ENCODE data around the gene CSPG4. TPM values are rescaled to one million over a fixed set of nuclear protein-coding genes. Genes with fewer than 3 reads are reported as not detected.
"Not testable (repeated sequence)": the region's sequence is repeated elsewhere in the genome, so short reads cannot be mapped to it uniquely, and the experiment has no call there.

CSPG4 gene
- total RNA-seq, 1 experiment from 2014 or later: 17.5 TPM

DNA sequence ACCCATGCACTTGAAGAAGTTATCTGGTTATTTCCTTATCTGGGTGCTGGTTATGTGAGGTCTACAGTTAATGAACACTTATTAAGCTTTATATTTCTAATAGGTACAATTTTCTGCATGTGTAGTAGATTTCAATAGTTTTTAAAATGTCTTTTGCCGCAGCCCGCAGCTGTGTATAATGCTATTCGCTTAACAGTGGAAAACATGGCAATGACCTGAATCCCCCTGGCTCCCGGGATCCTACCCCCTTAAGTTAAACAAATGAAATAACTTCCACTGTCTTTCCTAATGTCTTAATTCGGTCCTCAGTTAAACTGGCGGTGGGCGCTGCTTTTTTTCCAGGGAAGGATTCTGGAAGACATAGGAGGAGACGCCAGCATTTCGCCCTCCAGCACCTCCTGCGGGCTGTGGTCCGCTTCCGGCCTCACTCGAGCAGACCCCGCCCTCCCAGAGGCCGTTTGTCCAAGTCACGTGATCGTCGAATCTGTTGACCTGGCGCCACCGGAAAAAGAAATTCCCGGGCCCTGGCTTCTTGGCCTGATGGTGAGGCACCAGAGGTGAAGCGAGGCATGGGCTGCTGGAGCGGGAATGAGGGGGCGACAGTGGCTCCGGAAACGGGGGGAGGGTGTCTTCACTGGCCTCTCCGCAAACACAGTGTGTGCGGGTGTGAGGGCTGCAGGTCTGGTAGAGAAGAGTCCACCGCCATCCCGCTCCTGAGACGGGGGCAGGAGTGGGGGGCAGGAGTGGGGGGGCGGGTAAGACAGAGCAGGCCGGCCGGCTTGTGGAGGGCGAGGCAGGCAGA, 45.6 kb upstream of the CSPG4 start:
- H3K27me3 ChIP-seq (ENCODE audit: control insufficient read depth, insufficient read depth, low read length): no peaks in the 10 kb centered on the region
- no peaks in the 10 kb centered on the region for H3K36me3 ChIP-seq (ENCODE audit: control insufficient read depth, insufficient read depth, low read length)
- intact Hi-C loops (cut with micrococcal nuclease; ENCODE audit: unreplicated experiment): no loop called here
- in situ Hi-C loops (cut with HindIII; ENCODE audit: low pct_unique_long_range_greater_than_20kb, low sequenced_read_pairs): no loop called here
- ChIA-PET CTCF (interaction anchor here (0.6 kb wide), 1 partner anchor 82 kb away, joined by 6 read pairs; no protein-coding TSS in a partner anchor), POLR2A (interaction anchor here (0.6 kb wide), 3 partner anchors 24 to 307 kb away, joined by 3 to 5 read pairs (median 4); partner anchors contain the start of gene SIN3A)
- peak; percentile 97 for ATAC-seq
- BruUV-seq (replicated peaks): no TSS peak
- no peak for TF ChIP-seq TCF7L2 (IDR thresholded peaks at IDR 0.05; ENCODE audit: low read depth, low read length)
- TF ChIP-seq CTCF (IDR thresholded peaks at IDR 0.05): peak; percentile 59; the same call in 1 of the 2 replicates
- TF ChIP-seq POLR2AphosphoS5 (IDR thresholded peaks at IDR 0.05; ENCODE audit: low read depth, low read length): peak; percentile 78
- peak overlapping the region; percentile 89 for H3K27ac ChIP-seq (ENCODE audit: low read length)
- peaks cover 13% of the 10 kb centered on the region for H3K4me1 ChIP-seq (ENCODE audit: control insufficient read depth, insufficient read depth, low read length)
- peak; percentile 55 for DNase-seq (ENCODE audit: low read depth, low spot score)
- peak overlapping the region; percentile 54 to 65 for H3K4me3 ChIP-seq (ENCODE audit: low read depth in 2 of 2, low read length in 2 of 2)
- no peaks in the 10 kb centered on the region for H3K9me3 ChIP-seq (ENCODE audit: control insufficient read depth, insufficient read depth, low read depth, low read length)

DNA sequence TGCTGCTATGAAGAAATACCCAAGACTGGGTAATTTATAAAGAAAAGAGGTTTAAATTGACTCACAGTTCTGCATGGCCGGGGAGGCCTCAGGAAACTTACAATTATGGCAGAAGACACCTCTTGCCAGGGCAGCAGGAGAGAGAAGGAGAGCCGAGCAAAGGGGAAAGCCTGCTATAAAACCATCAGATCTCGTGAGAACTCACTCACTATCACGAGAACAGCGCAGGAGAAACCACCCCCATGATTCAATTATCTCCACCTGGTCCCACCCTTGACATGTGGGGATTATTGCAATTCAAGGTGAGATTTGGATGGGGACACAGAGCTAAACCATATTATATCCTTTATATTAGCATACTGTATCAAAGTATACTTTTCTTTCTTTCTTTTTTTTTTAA, 42.2 kb upstream of the CSPG4 start:
- intact Hi-C loops (cut with micrococcal nuclease; ENCODE audit: unreplicated experiment); CTCF ChIA-PET; H3K36me3 ChIP-seq (ENCODE audit: control insufficient read depth, insufficient read depth, low read length); H3K27ac ChIP-seq (ENCODE audit: low read length); H3K9me3 ChIP-seq (ENCODE audit: control insufficient read depth, insufficient read depth, low read depth, low read length); H3K4me3 ChIP-seq (ENCODE audit: low read depth in 2 of 2, low read length in 2 of 2); ATAC-seq; in situ Hi-C loops (cut with HindIII; ENCODE audit: low pct_unique_long_range_greater_than_20kb, low sequenced_read_pairs); DNase-seq (ENCODE audit: low read depth, low spot score); BruUV-seq (replicated peaks); H3K27me3 ChIP-seq (ENCODE audit: control insufficient read depth, insufficient read depth, low read length); POLR2A ChIA-PET: not testable (repeated sequence)
- peaks cover 13% of the 10 kb centered on the region for H3K4me1 ChIP-seq (ENCODE audit: control insufficient read depth, insufficient read depth, low read length)

GRCh38 chr15:75753145-75753544, 40.5 kb upstream of the CSPG4 start:
- intact Hi-C loops (cut with micrococcal nuclease; ENCODE audit: unreplicated experiment) (no loop called here), in situ Hi-C loops (cut with HindIII; ENCODE audit: low pct_unique_long_range_greater_than_20kb, low sequenced_read_pairs) (no loop called here)
- CTCF ChIA-PET: no interaction called here
- DNase-seq (ENCODE audit: low read depth, low spot score) (no peak), ATAC-seq (no peak)
- Histone ChIP-seq H3K27me3 (ENCODE audit: control insufficient read depth, insufficient read depth, low read length) (no peaks in the 10 kb centered on the region), H3K4me3 (ENCODE audit: low read depth in 2 of 2, low read length in 2 of 2) (no peak overlapping the region), H3K4me1 (ENCODE audit: control insufficient read depth, insufficient read depth, low read length) (peaks cover 5% of the 10 kb centered on the region; the same call in 1 of the 2 replicates), H3K9me3 (ENCODE audit: control insufficient read depth, insufficient read depth, low read depth, low read length) (no peaks in the 10 kb centered on the region), H3K36me3 (ENCODE audit: control insufficient read depth, insufficient read depth, low read length) (no peaks in the 10 kb centered on the region), H3K27ac (ENCODE audit: low read length) (no peak overlapping the region)
- POLR2A ChIA-PET: no interaction called here
- TF ChIP-seq POLR2AphosphoS5 (IDR thresholded peaks at IDR 0.05; ENCODE audit: low read depth, low read length) (no peak), CTCF (IDR thresholded peaks at IDR 0.05) (no peak), TCF7L2 (IDR thresholded peaks at IDR 0.05; ENCODE audit: low read depth, low read length) (no peak), REST (IDR thresholded peaks at IDR 0.05; ENCODE audit: insufficient read depth in 1 of 2, low read depth in 2 of 2, low read length in 1 of 2) (no peak)
- no TSS peak for BruUV-seq (replicated peaks)

All from Panc1 (cell line).